ENCODE data around the gene PACSIN1.

Gene PACSIN1

DNA sequence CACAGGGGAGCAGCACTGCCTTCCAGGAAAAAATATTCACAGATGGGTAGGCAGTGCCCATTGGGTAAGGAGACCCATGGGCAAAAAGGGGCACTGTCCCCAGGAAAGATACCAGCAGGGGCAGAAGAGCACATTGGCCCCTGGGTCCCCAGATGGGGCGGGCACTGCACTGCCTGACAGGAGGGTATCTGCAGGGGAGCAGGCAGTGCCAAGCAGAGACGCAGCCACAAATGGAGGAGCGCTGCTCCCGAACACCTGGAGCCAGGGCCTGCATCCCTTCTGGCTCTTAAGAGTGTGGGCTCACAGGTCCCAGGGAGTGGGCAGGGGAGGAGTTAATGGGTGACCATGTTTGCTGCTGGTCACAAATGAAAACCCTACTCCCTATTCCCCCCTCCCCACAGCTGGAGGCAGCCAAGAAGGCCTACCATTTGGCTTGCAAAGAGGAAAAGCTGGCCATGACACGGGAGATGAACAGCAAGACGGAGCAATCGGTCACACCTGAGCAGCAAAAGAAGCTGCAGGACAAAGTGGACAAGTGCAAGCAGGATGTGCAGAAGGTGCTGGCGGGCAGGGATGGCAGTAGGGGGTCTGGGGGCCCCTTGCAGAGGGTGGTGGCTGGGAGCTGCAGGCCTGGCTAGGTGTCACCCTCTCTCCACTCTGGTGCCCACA lies 63.3 kb downstream of the PACSIN1 start:
- DNase-seq = no peak

- no peak for DNase-seq
Measured at GRCh38 chr6:34529665-34530327, 63.9 kb downstream of the PACSIN1 start.

DNA sequence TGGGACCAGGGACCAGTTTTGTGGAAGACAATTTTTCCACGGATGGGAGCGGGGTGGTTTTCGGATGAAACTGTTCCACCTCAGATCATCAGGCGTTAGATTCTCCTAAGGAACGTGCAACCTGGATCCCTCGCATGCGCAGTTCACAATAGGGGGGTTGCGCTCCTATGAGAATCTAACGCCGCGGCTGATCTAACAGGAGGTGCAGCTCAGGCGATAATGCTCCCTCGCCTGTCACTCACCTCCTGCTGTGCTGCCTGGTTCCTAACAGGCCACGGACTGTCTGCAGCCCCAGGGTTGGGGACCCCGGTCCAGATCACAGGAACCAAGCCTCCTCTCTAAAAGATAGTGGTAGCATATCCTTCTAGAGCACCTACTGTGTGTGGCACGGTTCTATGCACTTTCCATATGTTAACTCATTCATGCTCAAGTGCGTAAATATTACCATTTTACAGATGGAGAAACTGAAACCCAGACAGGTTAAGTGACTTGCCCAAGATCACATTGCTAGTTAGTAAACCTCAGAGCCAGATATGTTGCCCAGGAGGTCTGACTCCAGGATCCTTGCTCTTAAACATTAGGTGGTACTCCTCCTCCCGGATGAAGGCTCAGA lies 65.0 kb downstream of the PACSIN1 start:
- DNase-seq = no peak

DNA sequence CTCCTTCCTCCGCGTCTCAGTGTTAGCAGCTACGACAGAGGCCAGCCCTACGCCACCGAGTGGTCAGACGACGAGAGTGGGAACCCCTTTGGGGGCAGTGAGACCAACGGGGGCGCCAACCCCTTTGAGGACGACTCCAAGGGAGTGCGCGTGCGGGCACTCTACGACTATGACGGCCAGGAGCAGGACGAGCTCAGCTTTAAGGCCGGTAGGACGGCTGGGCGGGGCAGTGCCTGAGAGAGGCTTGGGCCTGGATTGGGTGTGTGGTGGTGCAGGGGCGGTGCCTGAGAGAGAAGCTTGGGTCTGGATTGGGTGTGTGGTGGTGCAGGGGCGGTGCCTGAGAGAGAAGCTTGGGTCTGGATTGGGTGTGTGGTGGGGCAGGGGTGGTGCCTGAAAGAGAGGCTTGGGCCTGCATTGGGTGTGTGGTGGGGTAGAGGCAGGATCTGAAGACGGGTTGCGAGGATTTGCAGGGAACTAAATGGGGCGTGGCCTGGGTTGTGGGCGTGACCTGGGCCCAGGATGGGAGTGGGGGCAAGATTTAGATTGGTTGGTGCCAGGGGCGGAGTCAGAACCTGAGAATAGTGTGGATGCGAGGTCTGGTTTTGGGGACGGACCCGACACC lies 65.8 kb downstream of the PACSIN1 start:
- DNase-seq = peak; percentile 90

DNA sequence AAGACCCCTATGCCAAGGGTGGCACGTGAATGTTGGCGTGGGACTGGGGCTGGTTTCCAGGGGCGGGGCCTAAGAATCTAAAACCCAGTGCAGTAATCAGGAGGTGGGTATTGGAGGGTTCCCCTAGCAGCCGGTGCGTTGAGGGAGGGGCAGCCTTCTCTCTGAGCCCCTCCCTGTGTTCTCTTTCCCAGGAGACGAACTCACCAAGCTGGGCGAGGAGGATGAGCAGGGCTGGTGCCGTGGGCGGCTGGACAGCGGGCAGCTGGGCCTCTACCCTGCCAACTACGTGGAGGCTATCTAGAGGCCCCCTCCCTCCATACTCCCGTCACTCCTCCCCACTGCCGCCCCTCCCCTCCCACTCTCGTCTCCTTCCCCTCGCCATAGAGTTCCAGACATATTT lies 66.4 kb downstream of the PACSIN1 start:
- no peak for DNase-seq

- no peak for DNase-seq
Measured at GRCh38 chr6:34534146-34534545, 68.3 kb downstream of the PACSIN1 start.

- DNase-seq = no peak
Measured at GRCh38 chr6:34534656-34535055, 68.8 kb downstream of the PACSIN1 start.

GRCh38 chr6:34535199-34535598 lies 69.3 kb downstream of the PACSIN1 start:
- DNase-seq = no peak

GRCh38 chr6:34535646-34536045 lies 69.8 kb downstream of the PACSIN1 start:
- DNase-seq = no peak

DNA sequence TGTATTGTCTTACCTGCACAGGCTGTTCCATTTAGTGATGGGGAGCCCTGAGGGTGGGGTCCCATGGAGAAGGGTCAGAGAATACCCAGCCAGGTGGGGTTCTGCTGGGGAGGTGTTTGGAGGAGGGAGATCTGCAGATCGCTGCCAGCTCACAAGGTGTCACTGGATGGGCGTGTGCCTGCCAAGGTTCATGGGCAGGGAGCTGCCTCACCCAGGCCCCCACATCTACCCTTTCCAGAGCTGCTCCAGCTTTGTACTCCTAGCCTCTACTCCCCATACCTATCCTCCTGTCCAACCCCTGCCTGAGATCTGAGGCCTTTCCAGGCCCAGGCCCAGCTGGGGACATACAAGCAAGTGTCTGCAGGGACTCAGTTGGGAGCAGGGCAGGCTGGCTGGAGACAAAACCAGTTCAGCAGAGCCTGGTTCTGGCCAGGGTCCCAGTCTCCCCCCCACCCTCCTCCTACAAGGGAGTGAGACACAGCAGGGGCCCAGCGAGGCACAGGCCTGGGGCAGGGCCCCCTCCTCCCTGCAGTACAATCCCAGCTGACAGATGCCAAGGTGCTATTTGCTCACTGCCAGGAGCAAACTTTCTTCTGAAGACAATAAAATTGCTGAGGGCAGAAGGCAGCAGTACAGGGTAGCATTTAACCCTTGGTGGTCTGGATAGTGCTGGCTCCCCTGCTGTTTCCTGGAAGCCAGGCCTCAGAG lies 70.5 kb downstream of the PACSIN1 start:
- DNase-seq = no peak

DNA sequence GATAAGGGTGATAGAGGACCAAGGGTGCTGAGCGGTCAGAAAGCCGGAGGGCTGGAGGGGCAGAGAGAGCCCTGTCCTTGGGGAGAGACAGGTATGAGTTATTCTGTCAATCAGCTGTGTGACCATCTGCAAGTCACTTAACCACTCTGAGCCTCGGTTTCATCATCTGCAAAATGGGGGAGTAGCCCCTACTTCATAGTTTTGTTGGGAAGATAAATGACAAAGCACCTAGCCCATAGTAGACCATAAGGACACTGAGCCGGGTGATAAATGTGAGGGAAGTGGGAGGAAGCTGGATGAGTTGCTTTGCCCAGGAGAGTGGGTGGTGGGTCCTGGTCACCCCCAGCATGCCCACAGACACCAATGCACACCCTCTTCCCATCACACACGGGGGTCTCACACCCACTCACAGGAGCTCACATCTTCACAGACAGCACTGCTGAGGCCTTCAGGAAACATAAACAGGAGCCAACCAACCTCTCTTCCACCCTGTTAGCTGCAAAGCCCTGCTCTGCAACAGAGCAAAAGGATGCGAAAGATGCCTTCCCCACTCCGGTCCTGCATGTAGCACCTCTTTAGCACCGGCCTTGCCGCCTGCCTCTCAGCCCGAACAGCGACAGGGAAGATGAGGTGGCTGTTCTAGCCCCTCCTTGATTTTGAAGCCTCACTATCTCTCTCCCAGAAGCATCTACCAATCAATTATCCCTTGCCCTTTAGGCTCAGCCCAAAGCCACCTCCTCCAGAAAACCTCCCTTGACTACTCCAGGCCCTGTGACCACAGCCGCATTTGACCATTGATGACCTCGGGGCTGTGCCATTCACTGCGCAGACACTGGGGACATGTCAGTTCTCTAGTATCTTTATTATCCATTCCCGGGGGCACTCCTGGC lies 71.3 kb downstream of the PACSIN1 start:
- no peak for DNase-seq

DNA sequence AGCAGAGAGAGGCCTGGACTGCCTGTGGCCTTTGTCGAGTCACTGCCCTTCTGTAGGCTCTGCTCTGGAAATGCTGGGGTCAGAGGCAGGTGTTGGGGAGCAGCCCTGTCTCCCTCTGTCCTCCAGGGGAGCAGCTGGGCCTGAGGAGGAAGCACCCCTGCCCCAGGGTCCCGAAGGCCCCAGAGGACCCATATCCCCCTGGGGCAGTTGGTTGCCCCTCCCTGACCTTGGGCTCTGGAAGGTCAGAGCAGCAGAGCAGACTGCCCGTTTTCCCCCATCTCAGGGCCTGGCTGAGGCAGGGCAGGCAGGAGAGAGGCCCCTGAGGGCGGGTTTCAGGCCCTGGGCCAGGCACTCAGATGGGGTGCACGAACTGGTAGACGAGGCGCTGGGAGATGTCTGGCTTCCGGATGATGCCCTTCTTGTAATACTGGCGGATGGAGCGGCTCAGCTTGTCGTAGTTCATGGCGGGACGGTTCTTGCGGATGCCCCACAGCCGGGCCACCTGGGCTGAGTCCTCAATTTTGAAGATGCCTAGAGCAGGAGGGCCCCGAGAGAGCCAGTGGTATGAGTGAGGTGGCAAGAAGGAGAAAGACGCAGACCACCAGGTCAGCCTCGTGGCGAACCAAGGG lies 72.2 kb downstream of the PACSIN1 start:
- no peak for DNase-seq

- DNase-seq = no peak
Measured at GRCh38 chr6:34538581-34538980, 72.7 kb downstream of the PACSIN1 start.

DNA sequence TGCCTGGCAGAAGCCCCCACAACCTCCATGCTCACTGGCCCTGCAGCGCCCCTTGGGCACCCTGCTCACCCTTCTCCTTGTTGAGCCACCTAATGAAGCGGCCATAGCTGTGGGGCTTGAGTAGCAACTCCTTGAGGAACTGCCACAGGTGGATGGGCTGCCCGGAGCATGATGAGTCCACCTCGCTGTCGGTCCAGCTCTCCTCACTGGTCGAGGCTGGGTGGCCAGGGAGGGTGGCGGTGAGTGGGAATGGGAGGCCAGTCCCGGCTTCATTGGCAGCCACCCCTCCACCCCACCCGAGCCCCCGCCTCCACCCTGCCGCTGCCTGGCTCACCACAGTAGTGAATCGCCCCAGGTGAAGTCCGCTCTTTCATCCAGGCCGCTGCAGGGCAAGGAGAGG lies 73.3 kb downstream of the PACSIN1 start:
- no peak for DNase-seq

- no peak for DNase-seq
Measured at GRCh38 chr6:34540222-34540621, 74.3 kb downstream of the PACSIN1 start.

DNA sequence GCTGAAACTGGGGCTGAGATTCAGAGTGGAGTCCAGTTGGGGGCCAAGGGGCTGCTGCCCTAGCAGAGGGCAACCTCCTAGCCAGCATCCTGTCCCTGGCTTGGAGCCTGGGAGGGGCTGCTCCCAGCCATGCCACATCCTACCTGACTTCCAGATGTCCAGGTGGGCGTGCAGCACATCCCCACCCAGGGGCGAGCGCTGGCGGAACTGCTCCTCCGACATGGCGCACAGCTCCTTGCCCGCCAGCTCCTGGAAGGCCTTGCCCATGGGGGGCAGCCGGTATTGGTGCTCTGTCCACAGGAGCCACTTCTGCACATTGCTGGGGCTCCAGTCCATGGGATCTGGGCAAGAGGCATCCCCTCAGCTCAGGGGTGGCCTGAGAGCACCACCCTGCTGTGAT lies 75.0 kb downstream of the PACSIN1 start:
- no peak for DNase-seq

GRCh38 chr6:34543421-34543820 lies 77.5 kb downstream of the PACSIN1 start:
- no peak for DNase-seq

- no peak for DNase-seq
Measured at GRCh38 chr6:34544052-34544604, 78.3 kb downstream of the PACSIN1 start.

DNA sequence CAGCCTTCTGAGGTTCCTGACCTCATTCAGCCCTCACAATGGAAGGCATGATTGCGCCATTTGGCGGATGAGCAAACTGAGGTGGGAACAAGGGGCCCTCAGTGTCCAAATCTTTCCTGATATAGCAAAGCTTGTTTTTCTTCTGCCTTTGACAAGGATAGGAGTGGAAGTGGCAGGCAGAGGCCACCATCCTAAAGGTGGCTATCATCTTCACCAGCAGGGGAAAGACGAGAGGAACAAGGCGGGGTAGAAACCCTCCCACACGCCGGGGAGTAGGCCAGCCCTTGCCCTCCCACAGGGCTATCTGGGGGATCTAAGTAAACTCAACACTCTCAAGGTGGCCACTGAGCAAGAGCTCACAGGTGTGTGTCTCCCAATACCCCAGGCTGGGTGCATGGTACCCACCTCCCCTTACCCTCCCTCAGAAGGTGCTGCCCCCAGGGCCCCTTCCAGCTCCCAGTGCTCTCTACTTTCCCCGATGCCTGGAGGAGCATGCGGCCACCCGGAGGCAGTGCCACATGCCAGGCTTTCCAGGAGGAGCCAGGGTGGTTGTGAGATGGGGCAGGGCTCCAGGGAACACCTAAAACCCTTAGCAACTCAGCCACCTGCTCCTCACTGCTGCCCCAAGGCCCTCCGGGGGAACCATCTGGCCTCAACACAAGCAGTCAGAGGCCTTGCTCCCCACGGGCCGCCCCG lies 79.0 kb downstream of the PACSIN1 start:
- no peak for DNase-seq

- DNase-seq = peak; percentile 71
Measured at GRCh38 chr6:34546551-34547321, 80.9 kb downstream of the PACSIN1 start.
